IPS-18c (cell line): ENCODE measurements around the gene SIM1.
"Not testable (repeated sequence)": the region's sequence is repeated elsewhere in the genome, so short reads cannot be mapped to it uniquely, and the experiment has no call there.

Experiments
- H3K4me3 ChIP-seq: 2 replicates; pipeline ENCODE4 v1.7.0; 2013; ENCODE audit warnings: low read depth, mild to moderate bottlenecking, low read length, moderate library complexity; ENCODE audit not compliant: insufficient read depth
- H3K9me3 ChIP-seq: one replicate; pipeline ENCODE4 v1.6.1; 2013; ENCODE audit warnings: mild to moderate bottlenecking, low read length, moderate library complexity; ENCODE audit not compliant: control insufficient read depth, insufficient read depth

Gene SIM1

GRCh38 chr6:100392423-100392822 is 72.3 kb downstream of the SIM1 start:
- Histone ChIP-seq H3K4me3 (no peak overlapping the region), H3K9me3 (no peaks in the 10 kb centered on the region)

GRCh38 chr6:100388868-100389519 is 75.7 kb downstream of the SIM1 start:
- Histone ChIP-seq H3K9me3 (no peaks in the 10 kb centered on the region), H3K4me3 (no peak overlapping the region)

GRCh38 chr6:100382767-100383195 is 81.9 kb downstream of the SIM1 start:
- H3K4me3 ChIP-seq: no peak overlapping the region
- H3K9me3 ChIP-seq: no peaks in the 10 kb centered on the region

- Histone ChIP-seq H3K4me3 (no peak overlapping the region), H3K9me3 (no peaks in the 10 kb centered on the region)
These were observed 82.7 kb downstream of the SIM1 start for GRCh38 chr6:100382031-100382430.

GRCh38 chr6:100381111-100381510 is 83.6 kb downstream of the SIM1 start:
- no peaks in the 10 kb centered on the region for H3K9me3 ChIP-seq
- H3K4me3 ChIP-seq: no peak overlapping the region

- H3K4me3 ChIP-seq: no peak overlapping the region
- no peaks in the 10 kb centered on the region for H3K9me3 ChIP-seq
These were observed 85.3 kb downstream of the SIM1 start for GRCh38 chr6:100379386-100379785.

GRCh38 chr6:100378576-100378975 is 86.1 kb downstream of the SIM1 start:
- no peaks in the 10 kb centered on the region for H3K9me3 ChIP-seq
- no peak overlapping the region for H3K4me3 ChIP-seq

- no peak overlapping the region for H3K4me3 ChIP-seq
- no peaks in the 10 kb centered on the region for H3K9me3 ChIP-seq
These were observed 88.6 kb downstream of the SIM1 start for GRCh38 chr6:100376103-100376502.

GRCh38 chr6:100372326-100373091 is 92.2 kb downstream of the SIM1 start:
- H3K4me3 ChIP-seq: no peak overlapping the region
- H3K9me3 ChIP-seq: no peaks in the 10 kb centered on the region

- no peak overlapping the region for H3K4me3 ChIP-seq
- no peaks in the 10 kb centered on the region for H3K9me3 ChIP-seq
These were observed 93.1 kb downstream of the SIM1 start for GRCh38 chr6:100371591-100371990.

- Histone ChIP-seq H3K4me3 (no peak overlapping the region), H3K9me3 (no peaks in the 10 kb centered on the region)
These were observed 94.5 kb downstream of the SIM1 start for GRCh38 chr6:100370265-100370664.

- no peak overlapping the region for H3K4me3 ChIP-seq
- H3K9me3 ChIP-seq: no peaks in the 10 kb centered on the region
These were observed 98.3 kb downstream of the SIM1 start for GRCh38 chr6:100366419-100366818.

- Histone ChIP-seq H3K4me3 (no peak overlapping the region), H3K9me3 (no peaks in the 10 kb centered on the region)
These were observed 101.1 kb downstream of the SIM1 start for GRCh38 chr6:100363651-100364050.

- not testable (repeated sequence) for H3K9me3 ChIP-seq, H3K4me3 ChIP-seq
These were observed 109.7 kb downstream of the SIM1 start for GRCh38 chr6:100354736-100355641.

GRCh38 chr6:100353276-100354015 is 111.3 kb downstream of the SIM1 start:
- Histone ChIP-seq H3K4me3 (no peak overlapping the region), H3K9me3 (no peaks in the 10 kb centered on the region)

GRCh38 chr6:100350139-100350538 is 114.6 kb downstream of the SIM1 start:
- H3K9me3 ChIP-seq: no peaks in the 10 kb centered on the region
- H3K4me3 ChIP-seq: no peak overlapping the region

- H3K9me3 ChIP-seq: no peaks in the 10 kb centered on the region
- no peak overlapping the region for H3K4me3 ChIP-seq
These were observed 115.4 kb downstream of the SIM1 start for GRCh38 chr6:100349366-100349765.
